Stimulated activated CD8-positive, alpha-beta memory T cell treated with anti-CD3 and anti-CD28 coated beads, Interleukin-15, amount 100 ng/mL, for 24 hours (primary cell): ENCODE results near the gene INAFM1.

Source experiments
- DNase-seq: peaks from one replicate; pipeline ENCODE4 v3.0.0-alpha.2; 2020; ENCODE audit warnings: low read depth

Gene INAFM1

GRCh38 chr19:47310323-47310722, 35.6 kb downstream of the INAFM1 start:
- DNase-seq: no peak

- DNase-seq: no peak
These were observed 36.1 kb downstream of the INAFM1 start for GRCh38 chr19:47310819-47311218.

GRCh38 chr19:47312366-47313006, 37.8 kb downstream of the INAFM1 start:
- no peak for DNase-seq

GRCh38 chr19:47313754-47314295, 39.1 kb downstream of the INAFM1 start:
- no peak for DNase-seq

- DNase-seq: no peak
These were observed 40.6 kb downstream of the INAFM1 start for GRCh38 chr19:47315125-47315821.

- no peak for DNase-seq
These were observed 41.8 kb downstream of the INAFM1 start for GRCh38 chr19:47316513-47316912.

- DNase-seq: no peak
These were observed 45.5 kb downstream of the INAFM1 start for GRCh38 chr19:47319923-47320871.

GRCh38 chr19:47321630-47322029, 46.9 kb downstream of the INAFM1 start:
- no peak for DNase-seq

- DNase-seq: no peak
These were observed 47.4 kb downstream of the INAFM1 start for GRCh38 chr19:47322058-47322457.

GRCh38 chr19:47323409-47323808, 48.7 kb downstream of the INAFM1 start:
- DNase-seq: no peak

GRCh38 chr19:47323872-47324271, 49.2 kb downstream of the INAFM1 start:
- DNase-seq: no peak

- DNase-seq: no peak
These were observed 49.8 kb downstream of the INAFM1 start for GRCh38 chr19:47324502-47324901.
